Epidermal melanocyte (primary cell): Measurements from ENCODE around the gene TMEM40.
"Not testable (repeated sequence)": the region's sequence is repeated elsewhere in the genome, so short reads cannot be mapped to it uniquely, and the experiment has no call there.

Experiments used
- DNase-seq: peaks from one replicate; pipeline ENCODE4 v3.0.0; 2011; ENCODE audit warnings: low spot score; ENCODE audit not compliant: insufficient read length

Gene TMEM40

GRCh38 chr3:12719984-12720898, 38.8 kb downstream of the TMEM40 start:
- DNase-seq = peak; percentile 85

GRCh38 chr3:12719541-12719940, 39.5 kb downstream of the TMEM40 start:
- DNase-seq = no peak

- DNase-seq = no peak
Observed at GRCh38 chr3:12716605-12717151, 42.4 kb downstream of the TMEM40 start.

GRCh38 chr3:12714278-12714677, 44.8 kb downstream of the TMEM40 start:
- no peak for DNase-seq

GRCh38 chr3:12710062-12710461, 49.0 kb downstream of the TMEM40 start:
- DNase-seq = no peak

- no peak for DNase-seq
Observed at GRCh38 chr3:12709334-12709733, 49.7 kb downstream of the TMEM40 start.

- peak; percentile 73 for DNase-seq
Observed at GRCh38 chr3:12708584-12709192, 50.4 kb downstream of the TMEM40 start.

- no peak for DNase-seq
Observed at GRCh38 chr3:12707449-12707848, 51.6 kb downstream of the TMEM40 start.

- peak; percentile 55 for DNase-seq
Observed at GRCh38 chr3:12706504-12707253, 52.4 kb downstream of the TMEM40 start.

GRCh38 chr3:12705981-12706380, 53.1 kb downstream of the TMEM40 start:
- DNase-seq = no peak

GRCh38 chr3:12705374-12705926, 53.6 kb downstream of the TMEM40 start:
- DNase-seq = no peak

GRCh38 chr3:12702501-12702900, 56.6 kb downstream of the TMEM40 start:
- no peak for DNase-seq

GRCh38 chr3:12701601-12702000, 57.5 kb downstream of the TMEM40 start:
- DNase-seq = not testable (repeated sequence)

GRCh38 chr3:12700800-12701199, 58.3 kb downstream of the TMEM40 start:
- no peak for DNase-seq

GRCh38 chr3:12695916-12696315, 63.1 kb downstream of the TMEM40 start:
- DNase-seq = no peak

GRCh38 chr3:12695112-12695511, 63.9 kb downstream of the TMEM40 start:
- DNase-seq = no peak

- no peak for DNase-seq
Observed at GRCh38 chr3:12692444-12692843, 66.6 kb downstream of the TMEM40 start.

GRCh38 chr3:12689997-12690711, 68.9 kb downstream of the TMEM40 start:
- no peak for DNase-seq

GRCh38 chr3:12687948-12688347, 71.1 kb downstream of the TMEM40 start:
- DNase-seq = no peak

GRCh38 chr3:12686096-12686495, 73.0 kb downstream of the TMEM40 start:
- no peak for DNase-seq
